Thyroid gland (tissue), 4 donors: ENCODE measurements around the gene GRM8. TPM values are rescaled to one million over a fixed set of nuclear protein-coding genes. Genes with fewer than 3 reads are reported as not detected.

Source experiments
- DNase-seq, 2 donors: peaks; one replicate each; pipeline ENCODE4 v3.0.0-alpha.2; 2019
- H3K27ac ChIP-seq, 3 donors: fragments of 200-600 bp; sonication (generic); 1 replicate in 2 of 3; 2 replicates in 1 of 3; pipeline ENCODE4 v1.5.1; 2016 to 2019; ENCODE audit warnings: mild to moderate bottlenecking in 1 of 3, moderate library complexity in 1 of 3
- H3K27me3 ChIP-seq: fragments of 200-600 bp; sonication (generic); one replicate; pipeline ENCODE4 v1.5.1; 2019
- H3K36me3 ChIP-seq, 2 donors: fragments of 200-600 bp; sonication (generic); one replicate each; pipeline ENCODE4 v1.5.1; 2016 to 2019
- H3K4me1 ChIP-seq, 2 donors: fragments of 200-600 bp; sonication (generic); one replicate each; pipeline ENCODE4 v1.5.1; 2017 to 2019
- H3K4me3 ChIP-seq, 3 donors: fragments of 200-600 bp; sonication (generic); replicated peaks in 1 of 3; 1 replicate in 2 of 3; 2 replicates in 1 of 3; pipeline ENCODE4 v1.5.1; 2016; ENCODE audit warnings: mild to moderate bottlenecking in 1 of 3
- H3K9me3 ChIP-seq: fragments of 200-600 bp; sonication (generic); one replicate; pipeline ENCODE4 v1.5.1; 2017
- POLR2A ChIP-seq, 2 donors: fragments of 450-650 bp; IDR thresholded peaks; one replicate each; pipeline ENCODE4 v1.6.1; 2017; ENCODE audit warnings: antibody characterized with exemption in 2 of 2, mild to moderate bottlenecking in 2 of 2, moderate library complexity in 1 of 2
- WGBS, 2 donors: methylation state at CpG; one replicate each; pipeline ENCODE4 v1.1.5; 2017; 5-methylcytosine and 5-hydroxymethylcytosine counted together
- intact Hi-C: fragments of 100-400 bp; cut with DNase I; formaldehyde crosslinking; loops from one replicate; pipeline ENCODE4 v1.15.1; 2023
- total RNA-seq, 4 donors: library from RNA; depleted of rRNA; stranded (reverse); fragments of >200 nt; gene quantifications; one replicate each; pipeline ENCODE4 v1.2.3, GENCODE V29; 2016
- TF ChIP-seq, protein P1 (sequence below), 6 experiments: fragments of 200-600 bp in 3 of 6; fragments of 450-650 bp in 3 of 6; sonication (generic) in 3 of 6; IDR thresholded peaks; one replicate each; pipeline ENCODE4 v1.5.1; 2016 to 2019; ENCODE audit warnings: antibody characterized with exemption in 6 of 6, mild to moderate bottlenecking in 2 of 6, inconsistent platforms in 1 of 6, moderate library complexity in 1 of 6

Gene GRM8
- total RNA-seq, 4 donors from 2014 or later: 0.54 to 9.5 (median 4.8) TPM

DNA sequence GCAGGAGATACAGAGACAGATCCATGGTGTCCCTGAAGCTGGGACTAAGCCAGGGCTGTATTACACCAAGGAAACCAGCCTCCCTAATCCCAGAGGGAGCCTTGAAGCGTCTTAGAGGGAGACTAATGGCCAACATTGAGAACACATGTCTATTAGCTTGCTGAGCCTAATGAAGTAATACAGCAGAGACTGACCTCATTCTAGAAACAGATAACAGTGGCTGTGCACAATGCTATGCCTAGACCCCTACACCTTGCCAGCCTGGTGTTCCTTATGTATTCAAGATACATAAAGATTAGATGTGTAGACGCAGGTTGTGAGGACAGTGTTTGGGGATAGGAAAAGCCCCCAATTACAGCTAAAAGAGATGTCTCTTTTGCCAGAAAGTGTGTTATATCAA, 19.1 kb downstream of the GRM8 start:
- 83 to 89% methylated on average over 2 of the region's 2 CpGs for WGBS, 2 donors
- DNase-seq: no peak
- no peaks in the 10 kb centered on the region for H3K4me1 ChIP-seq
- no peak for TF ChIP-seq POLR2A (IDR thresholded peaks at IDR 0.05)
- TF ChIP-seq, protein P1, sequence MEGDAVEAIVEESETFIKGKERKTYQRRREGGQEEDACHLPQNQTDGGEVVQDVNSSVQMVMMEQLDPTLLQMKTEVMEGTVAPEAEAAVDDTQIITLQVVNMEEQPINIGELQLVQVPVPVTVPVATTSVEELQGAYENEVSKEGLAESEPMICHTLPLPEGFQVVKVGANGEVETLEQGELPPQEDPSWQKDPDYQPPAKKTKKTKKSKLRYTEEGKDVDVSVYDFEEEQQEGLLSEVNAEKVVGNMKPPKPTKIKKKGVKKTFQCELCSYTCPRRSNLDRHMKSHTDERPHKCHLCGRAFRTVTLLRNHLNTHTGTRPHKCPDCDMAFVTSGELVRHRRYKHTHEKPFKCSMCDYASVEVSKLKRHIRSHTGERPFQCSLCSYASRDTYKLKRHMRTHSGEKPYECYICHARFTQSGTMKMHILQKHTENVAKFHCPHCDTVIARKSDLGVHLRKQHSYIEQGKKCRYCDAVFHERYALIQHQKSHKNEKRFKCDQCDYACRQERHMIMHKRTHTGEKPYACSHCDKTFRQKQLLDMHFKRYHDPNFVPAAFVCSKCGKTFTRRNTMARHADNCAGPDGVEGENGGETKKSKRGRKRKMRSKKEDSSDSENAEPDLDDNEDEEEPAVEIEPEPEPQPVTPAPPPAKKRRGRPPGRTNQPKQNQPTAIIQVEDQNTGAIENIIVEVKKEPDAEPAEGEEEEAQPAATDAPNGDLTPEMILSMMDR (IDR thresholded peaks at IDR 0.05): no peak
- no peak overlapping the region for H3K27ac ChIP-seq
- no peak overlapping the region for H3K4me3 ChIP-seq
- no peaks in the 10 kb centered on the region for H3K36me3 ChIP-seq
- H3K9me3 ChIP-seq: no peaks in the 10 kb centered on the region
- intact Hi-C loops: no loop called here
- no peaks in the 10 kb centered on the region for H3K27me3 ChIP-seq

DNA sequence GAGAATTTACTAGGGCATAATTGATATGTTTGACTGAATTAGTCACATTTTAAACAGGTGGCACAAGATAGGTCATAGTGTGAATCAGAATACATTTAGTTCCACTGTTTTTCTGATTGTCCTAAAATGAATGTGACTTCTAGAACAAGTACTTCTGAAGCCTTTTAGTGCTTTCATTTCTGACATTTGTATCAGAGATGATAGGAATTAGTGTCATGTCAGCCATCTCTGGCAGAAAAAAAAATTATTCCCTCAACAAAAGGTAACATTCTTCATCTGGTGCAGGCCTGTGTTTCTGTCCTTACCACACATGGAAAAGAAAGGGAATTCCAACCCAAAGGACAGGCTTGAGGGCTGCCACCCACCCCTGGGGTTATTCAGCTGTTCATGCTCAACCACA, 21.3 kb downstream of the GRM8 start:
- Histone ChIP-seq H3K4me1 (no peaks in the 10 kb centered on the region), H3K27me3 (no peaks in the 10 kb centered on the region), H3K36me3 (no peaks in the 10 kb centered on the region), H3K27ac (no peak overlapping the region), H3K4me3 (no peak overlapping the region), H3K9me3 (no peaks in the 10 kb centered on the region)
- TF ChIP-seq, protein P1 (IDR thresholded peaks at IDR 0.05): no peak
- TF ChIP-seq POLR2A (IDR thresholded peaks at IDR 0.05): no peak
- no peak for DNase-seq
- intact Hi-C loops: no loop called here

DNA sequence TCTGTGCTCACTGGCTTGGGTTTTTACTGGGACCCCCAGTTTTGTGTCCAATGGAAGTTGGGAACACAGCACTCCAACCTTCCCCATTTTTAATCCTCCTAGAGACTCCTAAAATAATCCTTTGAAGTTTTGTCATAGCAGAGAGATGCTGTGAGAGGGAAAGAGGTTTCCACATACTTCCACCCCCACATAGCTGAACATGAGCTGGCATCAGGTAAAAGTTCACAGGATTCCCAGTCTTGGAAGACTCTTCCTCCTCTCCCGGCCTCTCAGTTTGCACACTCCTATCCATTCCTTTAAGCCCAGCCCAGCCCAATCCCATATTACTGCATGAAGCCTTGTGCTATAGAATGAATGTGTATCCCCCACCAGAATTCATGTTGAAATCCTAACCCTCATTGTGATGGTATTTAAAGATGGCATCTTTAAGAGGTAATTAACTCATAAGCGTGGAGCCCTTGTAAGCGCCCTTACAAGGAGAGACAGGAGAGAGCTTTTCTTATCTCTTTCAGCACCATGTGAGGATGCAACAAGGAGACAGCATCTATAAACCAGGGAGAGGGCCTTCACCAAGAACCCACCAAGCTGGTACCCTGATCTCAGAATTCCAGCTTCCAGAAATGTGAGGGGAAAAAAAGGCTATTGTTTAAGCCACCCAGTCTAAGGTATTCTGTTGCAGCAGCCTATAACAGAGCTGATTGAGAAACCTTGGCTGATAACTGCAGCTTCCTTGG, 22.4 kb downstream of the GRM8 start:
- no peak for DNase-seq
- TF ChIP-seq, protein P1 (IDR thresholded peaks at IDR 0.05): no peak
- TF ChIP-seq POLR2A (IDR thresholded peaks at IDR 0.05): no peak
- 87 to 91% methylated on average over 3 of the region's 3 CpGs for WGBS, 2 donors
- H3K9me3 ChIP-seq: no peaks in the 10 kb centered on the region
- intact Hi-C loops: no loop called here
- no peaks in the 10 kb centered on the region for H3K36me3 ChIP-seq
- no peak overlapping the region for H3K4me3 ChIP-seq
- no peaks in the 10 kb centered on the region for H3K4me1 ChIP-seq
- no peaks in the 10 kb centered on the region for H3K27me3 ChIP-seq
- no peak overlapping the region for H3K27ac ChIP-seq

DNA sequence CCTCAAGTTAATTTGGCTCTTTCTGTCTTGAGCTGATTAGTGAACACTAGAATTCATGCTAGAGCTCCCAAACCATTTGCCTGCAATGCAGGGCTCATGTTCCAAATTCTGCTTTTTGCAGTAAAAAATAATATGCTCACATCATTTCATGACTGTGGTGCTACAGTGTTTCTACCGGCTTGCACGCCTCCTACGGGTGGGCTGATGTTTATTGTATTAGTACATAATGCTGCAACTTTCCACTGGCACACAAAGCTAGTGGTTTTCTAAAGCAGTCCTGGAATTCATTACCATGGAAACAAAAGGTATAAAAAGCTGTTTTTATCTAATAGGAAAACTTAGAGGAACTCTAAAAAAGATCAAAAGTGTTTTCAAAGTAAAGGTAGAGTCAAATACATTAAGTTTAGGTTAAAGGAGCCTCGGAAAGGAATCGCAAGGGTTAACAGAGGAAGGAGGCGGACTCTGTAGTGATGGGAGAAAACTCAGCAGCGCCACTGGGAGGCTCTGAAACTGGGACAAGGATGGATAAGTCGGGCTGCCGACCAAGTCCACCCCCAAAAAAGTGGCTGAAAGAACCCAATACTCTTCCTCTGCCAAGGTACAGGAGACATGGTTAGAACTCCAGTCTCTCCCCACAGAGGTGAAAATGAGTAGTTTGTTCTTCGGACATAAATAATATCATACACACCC, 25.9 kb downstream of the GRM8 start:
- H3K4me3 ChIP-seq: no peak overlapping the region
- intact Hi-C loops: no loop called here
- no peaks in the 10 kb centered on the region for H3K4me1 ChIP-seq
- H3K36me3 ChIP-seq: no peaks in the 10 kb centered on the region
- no peak for DNase-seq
- 36 to 39% methylated on average over 10 of the region's 10 CpGs for WGBS, 2 donors
- H3K9me3 ChIP-seq: no peaks in the 10 kb centered on the region
- TF ChIP-seq POLR2A (IDR thresholded peaks at IDR 0.05): no peak
- TF ChIP-seq, protein P1 (IDR thresholded peaks at IDR 0.05): no peak
- H3K27ac ChIP-seq: no peak overlapping the region
- H3K27me3 ChIP-seq: no peaks in the 10 kb centered on the region

DNA sequence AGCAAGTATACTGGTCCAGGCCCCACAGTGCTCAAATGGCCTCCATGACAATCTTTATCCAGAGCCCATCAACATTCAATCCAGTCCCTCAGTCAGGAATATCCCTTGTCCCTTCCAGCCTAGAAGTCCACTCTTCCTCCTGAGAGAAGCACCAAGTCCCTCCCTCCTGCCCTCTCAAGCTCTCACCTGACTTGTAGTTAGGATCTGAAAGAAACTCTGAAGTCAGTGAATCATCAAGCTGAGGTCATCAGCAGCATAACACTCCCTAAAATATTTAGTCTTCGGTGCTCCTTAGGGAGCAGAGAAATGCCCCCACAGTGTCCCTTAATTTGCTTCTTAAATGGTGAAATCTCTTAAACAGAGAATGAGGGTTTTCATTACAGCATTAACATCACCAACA, 31.0 kb downstream of the GRM8 start:
- intact Hi-C loops: no loop called here

More for the DNA sequence above, 31.0 kb downstream of the GRM8 start:
- TF ChIP-seq POLR2A (IDR thresholded peaks at IDR 0.05): no peak
- TF ChIP-seq, protein P1 (IDR thresholded peaks at IDR 0.05): no peak
- no peaks in the 10 kb centered on the region for H3K9me3 ChIP-seq
- 33 to 100% methylated on average over 1 of the region's 1 CpG for WGBS, 2 donors
- no peak for DNase-seq
- H3K36me3 ChIP-seq: no peaks in the 10 kb centered on the region
- no peaks in the 10 kb centered on the region for H3K4me1 ChIP-seq
- no peak overlapping the region for H3K4me3 ChIP-seq
- no peaks in the 10 kb centered on the region for H3K27me3 ChIP-seq
- no peak overlapping the region for H3K27ac ChIP-seq
